ENCODE data around the gene TMEM239.
"Not testable (repeated sequence)": the region's sequence is repeated elsewhere in the genome, so short reads cannot be mapped to it uniquely, and the experiment has no call there.

TMEM239 gene

DNA sequence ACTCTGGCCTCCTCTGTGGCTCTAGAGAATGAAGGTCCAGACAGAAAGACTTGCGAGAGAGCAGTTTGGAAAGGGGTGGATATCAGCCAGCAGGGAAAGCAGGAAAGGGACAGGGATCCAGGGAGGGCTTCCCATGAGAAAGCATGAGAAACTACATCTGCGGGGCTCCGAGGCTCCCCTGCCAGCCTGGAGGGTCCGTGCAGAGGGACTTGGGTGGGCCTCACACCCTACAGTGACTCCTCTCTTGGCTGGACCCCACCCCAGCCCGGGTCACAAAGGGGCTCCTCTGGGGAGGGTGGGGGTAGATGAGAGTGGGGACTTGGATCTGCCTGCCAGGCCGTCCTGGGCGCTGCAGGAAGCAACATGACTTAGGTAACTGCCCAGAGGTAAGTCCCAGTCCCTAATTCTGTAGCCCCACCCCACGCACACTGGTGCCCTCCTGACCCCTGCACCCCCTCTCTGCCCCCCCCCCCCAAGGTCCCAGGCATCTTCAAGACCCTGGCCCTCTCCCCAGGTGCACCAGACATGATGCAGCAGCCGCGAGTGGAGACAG is at the start of gene TMEM239:
Gene TMEM239, plus strand, starts transcription at position 335 of the 553 bp plus-strand sequence. Its CDS starts 191 bp downstream, at position 526.
- peaks cover 5% of the 10 kb centered on the region for H3K4me1 Mint-ChIP-seq (ENCODE audit: low read depth)
- no peaks in the 10 kb centered on the region for H3K36me3 Mint-ChIP-seq (ENCODE audit: low read depth)
- H3K9me3 Mint-ChIP-seq, result peaks cover 5% of the 10 kb centered on the region
- H3K4me3 Mint-ChIP-seq, result no peak within 1 kb of the TSS
- no peak within 1 kb of the TSS for H3K27ac Mint-ChIP-seq
- H3K27me3 Mint-ChIP-seq, result peaks cover 42% of the 10 kb centered on the region

DNA sequence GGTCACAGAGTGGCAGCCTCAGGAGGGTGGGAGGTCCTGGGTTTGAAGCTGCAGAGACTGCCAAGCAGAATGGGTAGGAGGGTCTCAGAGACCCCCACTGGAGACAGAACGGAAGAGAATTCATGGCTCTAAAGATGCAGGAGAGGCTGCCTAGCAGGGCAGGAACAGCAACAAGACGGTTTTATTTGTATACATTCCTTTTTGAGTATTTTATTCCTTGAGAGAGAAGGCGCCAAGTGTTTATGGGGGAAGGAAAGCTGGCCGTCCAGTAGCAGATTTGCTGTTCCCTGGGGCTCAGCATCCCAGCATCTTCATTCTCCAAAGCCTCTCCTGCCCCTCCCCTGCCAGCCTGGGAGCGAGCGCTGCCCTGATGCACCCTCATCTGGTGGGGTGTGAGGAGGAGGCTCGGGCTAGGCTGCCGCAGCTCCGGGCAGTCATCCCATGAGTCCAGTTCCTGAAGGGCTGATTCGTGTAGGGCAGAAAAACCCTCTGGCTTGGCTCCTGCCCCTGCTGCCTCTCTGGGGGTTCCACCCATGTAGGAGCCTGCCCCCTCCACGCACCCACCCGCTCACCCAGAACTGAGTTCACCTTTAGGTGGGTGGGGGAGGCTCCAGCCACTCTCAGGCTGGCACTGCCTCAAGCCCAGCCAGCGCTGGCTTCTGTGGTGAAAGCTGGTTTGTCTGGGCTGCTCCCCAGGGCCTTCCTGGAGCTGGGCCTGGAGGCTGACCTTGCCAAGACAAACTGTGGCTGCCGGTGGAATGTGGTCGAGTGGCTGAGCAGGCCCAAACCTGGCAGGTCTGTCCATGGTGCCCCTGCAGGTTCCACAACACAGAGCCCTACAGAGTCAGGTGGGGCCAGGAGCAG is 48.2 kb upstream of the TMEM239 start:
- Mint-ChIP-seq H3K27me3 (peaks cover 14% of the 10 kb centered on the region), H3K36me3 (ENCODE audit: low read depth) (no peaks in the 10 kb centered on the region), H3K4me3 (no peak overlapping the region), H3K9me3 (no peaks in the 10 kb centered on the region), H3K4me1 (ENCODE audit: low read depth) (peaks cover 4% of the 10 kb centered on the region), H3K27ac (no peak overlapping the region)

DNA sequence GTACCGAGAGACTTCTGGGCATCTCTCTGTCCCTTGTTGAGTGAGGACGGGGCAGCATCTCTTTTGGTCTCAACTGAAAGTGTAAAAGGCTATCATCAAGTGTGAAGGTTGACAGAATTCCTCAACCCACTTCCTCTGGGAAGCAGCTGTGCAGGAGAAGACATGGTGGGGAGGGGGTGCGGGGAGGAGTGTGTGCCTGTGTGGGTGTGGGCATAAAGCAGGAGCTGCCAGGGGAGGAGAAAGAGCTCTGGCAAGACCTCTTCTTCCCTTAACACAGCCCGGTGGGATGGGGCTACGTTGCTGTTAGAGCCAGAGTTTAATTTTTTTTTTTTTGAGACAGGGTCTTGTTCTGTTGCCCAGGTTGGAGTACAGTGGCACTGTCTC is 47.5 kb upstream of the TMEM239 start:
- Mint-ChIP-seq H3K36me3 (ENCODE audit: low read depth) (no peaks in the 10 kb centered on the region), H3K4me1 (ENCODE audit: low read depth) (peaks cover 4% of the 10 kb centered on the region), H3K27me3 (peaks cover 14% of the 10 kb centered on the region), H3K9me3 (no peaks in the 10 kb centered on the region), H3K4me3 (no peak overlapping the region), H3K27ac (no peak overlapping the region)

DNA sequence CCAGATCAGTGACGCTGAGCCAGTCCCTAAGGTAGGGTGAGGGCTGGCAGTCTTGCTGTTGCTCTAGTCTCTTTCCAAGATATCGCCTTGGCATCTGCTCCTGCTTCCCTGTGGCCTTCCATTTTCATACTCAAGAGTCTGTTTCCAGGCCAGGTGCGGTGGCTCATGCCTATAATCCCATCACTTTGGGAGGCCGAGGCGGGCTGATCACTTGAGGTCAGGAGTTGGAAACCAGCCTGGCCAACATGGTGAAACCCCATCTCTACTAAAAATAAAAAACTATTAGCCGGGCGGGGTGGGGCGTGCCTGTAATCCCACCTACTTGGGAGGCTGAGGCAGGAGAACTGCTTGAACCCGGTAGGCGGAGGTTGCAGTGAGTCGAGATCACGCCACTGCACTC is 46.1 kb upstream of the TMEM239 start:
- peaks cover 14% of the 10 kb centered on the region for H3K27me3 Mint-ChIP-seq
- H3K4me3 Mint-ChIP-seq; H3K9me3 Mint-ChIP-seq; H3K27ac Mint-ChIP-seq; H3K36me3 Mint-ChIP-seq (ENCODE audit: low read depth); H3K4me1 Mint-ChIP-seq (ENCODE audit: low read depth): not testable (repeated sequence)

- Mint-ChIP-seq H3K27ac (no peak overlapping the region), H3K9me3 (no peaks in the 10 kb centered on the region), H3K4me3 (no peak overlapping the region), H3K36me3 (ENCODE audit: low read depth) (no peaks in the 10 kb centered on the region), H3K4me1 (ENCODE audit: low read depth) (peaks cover 4% of the 10 kb centered on the region), H3K27me3 (peaks cover 14% of the 10 kb centered on the region)
Measured at GRCh38 chr20:2771631-2772080, 44.5 kb upstream of the TMEM239 start.

DNA sequence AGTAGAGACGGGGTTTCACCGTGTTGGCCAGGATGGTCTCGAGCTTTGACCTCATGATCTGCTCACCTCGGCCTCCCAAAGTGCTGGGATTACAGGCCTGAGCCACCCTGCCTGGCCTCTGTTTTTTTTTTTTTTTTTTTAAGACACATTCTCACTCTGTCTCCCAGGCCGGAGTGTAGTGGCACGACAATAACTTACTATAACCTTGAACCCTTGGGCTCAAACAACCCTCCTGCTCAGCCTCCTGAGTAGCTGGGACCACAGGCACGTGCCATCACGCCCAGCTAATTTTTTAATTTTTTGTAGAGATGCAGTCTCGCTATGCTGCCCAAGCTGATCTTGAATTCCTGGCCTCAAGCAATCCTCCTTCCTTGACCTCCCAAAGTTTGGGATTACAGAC is 42.4 kb upstream of the TMEM239 start:
- Mint-ChIP-seq H3K4me1 (ENCODE audit: low read depth) (peaks cover 4% of the 10 kb centered on the region), H3K27ac (no peak overlapping the region), H3K4me3 (no peak overlapping the region), H3K36me3 (ENCODE audit: low read depth) (no peaks in the 10 kb centered on the region), H3K9me3 (no peaks in the 10 kb centered on the region), H3K27me3 (peaks cover 14% of the 10 kb centered on the region)

DNA sequence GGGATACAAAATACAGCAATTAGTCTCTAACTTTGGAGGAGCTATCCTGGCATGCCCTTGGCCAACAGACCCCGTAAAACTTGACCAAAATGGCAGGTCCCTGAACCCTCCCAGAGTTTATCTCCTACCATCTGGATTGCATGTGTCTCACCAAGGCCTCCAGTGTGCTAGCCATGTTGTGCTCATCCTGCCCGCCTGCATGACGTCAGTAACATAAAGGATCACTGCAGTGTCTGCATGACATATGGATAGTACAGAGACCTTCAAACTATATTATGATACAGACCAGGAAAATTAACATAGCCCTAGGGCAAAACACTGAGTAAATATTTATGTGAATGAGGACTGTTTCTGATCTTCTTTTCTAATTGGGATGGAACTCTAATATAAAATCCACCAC is 41.0 kb upstream of the TMEM239 start:
- Mint-ChIP-seq H3K9me3 (no peaks in the 10 kb centered on the region), H3K27ac (no peak overlapping the region), H3K27me3 (peaks cover 15% of the 10 kb centered on the region), H3K4me3 (no peak overlapping the region), H3K4me1 (ENCODE audit: low read depth) (peaks cover 4% of the 10 kb centered on the region), H3K36me3 (ENCODE audit: low read depth) (no peaks in the 10 kb centered on the region)

- Mint-ChIP-seq H3K9me3 (no peaks in the 10 kb centered on the region), H3K36me3 (ENCODE audit: low read depth) (no peaks in the 10 kb centered on the region), H3K27ac (no peak overlapping the region), H3K4me3 (no peak overlapping the region), H3K4me1 (ENCODE audit: low read depth) (no peaks in the 10 kb centered on the region), H3K27me3 (peaks cover 23% of the 10 kb centered on the region)
Measured at GRCh38 chr20:2778602-2779321, 37.4 kb upstream of the TMEM239 start.

DNA sequence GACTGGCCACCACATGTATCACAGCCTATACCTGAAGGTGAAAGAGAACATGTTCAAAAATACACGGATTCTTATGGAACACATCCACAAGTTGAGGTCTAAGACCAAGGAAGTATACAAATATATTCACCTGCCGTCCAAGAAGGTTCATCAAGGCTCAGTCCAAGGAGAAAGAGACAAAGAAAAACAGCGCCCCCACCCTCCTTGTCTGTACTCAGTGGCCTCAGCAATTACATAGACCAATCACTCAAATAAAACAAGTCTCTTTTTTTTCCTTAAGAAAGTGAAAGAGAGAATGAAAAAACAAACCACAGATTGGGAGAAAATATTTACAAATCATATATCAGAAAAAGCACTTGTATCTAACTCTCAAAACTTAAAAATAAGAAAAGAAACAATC is 35.2 kb upstream of the TMEM239 start:
- Mint-ChIP-seq H3K4me1 (ENCODE audit: low read depth) (no peaks in the 10 kb centered on the region), H3K4me3 (no peak overlapping the region), H3K27me3 (peaks cover 23% of the 10 kb centered on the region), H3K9me3 (no peaks in the 10 kb centered on the region), H3K27ac (no peak overlapping the region), H3K36me3 (ENCODE audit: low read depth) (no peaks in the 10 kb centered on the region)

- Mint-ChIP-seq H3K27me3 (peaks cover 16% of the 10 kb centered on the region), H3K4me3 (no peak overlapping the region), H3K27ac (no peak overlapping the region), H3K36me3 (ENCODE audit: low read depth) (no peaks in the 10 kb centered on the region), H3K4me1 (ENCODE audit: low read depth) (no peaks in the 10 kb centered on the region), H3K9me3 (no peaks in the 10 kb centered on the region)
Measured at GRCh38 chr20:2783908-2784566, 32.1 kb upstream of the TMEM239 start.

GRCh38 chr20:2793471-2793870 is 22.7 kb upstream of the TMEM239 start:
- Mint-ChIP-seq H3K27me3 (peaks cover 12% of the 10 kb centered on the region), H3K36me3 (ENCODE audit: low read depth) (no peaks in the 10 kb centered on the region), H3K9me3 (no peaks in the 10 kb centered on the region), H3K4me1 (ENCODE audit: low read depth) (no peaks in the 10 kb centered on the region), H3K27ac (no peak overlapping the region), H3K4me3 (no peak overlapping the region)

DNA sequence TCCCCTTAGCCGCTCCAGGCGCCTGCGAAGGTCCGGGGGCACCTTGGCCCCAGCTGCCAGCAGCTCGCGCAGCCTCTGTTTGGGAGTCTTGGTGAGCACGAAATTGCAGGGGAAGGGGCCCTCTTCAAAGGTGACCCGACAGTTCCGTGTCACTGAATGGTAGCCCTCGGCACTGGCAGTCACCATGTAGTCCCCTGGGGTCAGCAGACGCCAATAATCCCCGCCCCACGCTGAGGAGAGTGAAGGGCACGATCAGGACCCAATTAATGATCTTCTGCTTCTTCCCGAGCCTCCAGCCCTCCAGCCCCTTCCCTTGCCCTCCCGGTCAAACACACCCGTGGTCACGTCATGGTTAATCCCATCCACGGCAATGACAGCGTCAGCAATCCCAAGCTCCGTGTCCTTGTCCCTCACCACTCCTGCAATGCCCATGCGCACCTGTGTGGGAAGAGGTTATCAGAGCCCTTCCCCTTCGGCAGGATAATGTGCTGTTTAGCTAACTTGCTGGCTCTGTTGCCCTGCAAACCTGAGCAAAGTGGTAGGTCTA is 21.9 kb upstream of the TMEM239 start:
- H3K27ac Mint-ChIP-seq, result no peak overlapping the region
- peaks cover 6% of the 10 kb centered on the region for H3K4me1 Mint-ChIP-seq (ENCODE audit: low read depth)
- H3K36me3 Mint-ChIP-seq (ENCODE audit: low read depth), result no peaks in the 10 kb centered on the region
- no peaks in the 10 kb centered on the region for H3K9me3 Mint-ChIP-seq
- no peak overlapping the region for H3K4me3 Mint-ChIP-seq
- H3K27me3 Mint-ChIP-seq, result peaks cover 19% of the 10 kb centered on the region

- peaks cover 2% of the 10 kb centered on the region for H3K36me3 Mint-ChIP-seq (ENCODE audit: low read depth)
- peaks cover 25% of the 10 kb centered on the region for H3K27me3 Mint-ChIP-seq
- H3K4me1 Mint-ChIP-seq (ENCODE audit: low read depth), result peaks cover 12% of the 10 kb centered on the region
- H3K27ac Mint-ChIP-seq, result no peak overlapping the region
- H3K4me3 Mint-ChIP-seq, result no peak overlapping the region
- H3K9me3 Mint-ChIP-seq, result no peaks in the 10 kb centered on the region
Measured at GRCh38 chr20:2794866-2795447, 21.2 kb upstream of the TMEM239 start.

DNA sequence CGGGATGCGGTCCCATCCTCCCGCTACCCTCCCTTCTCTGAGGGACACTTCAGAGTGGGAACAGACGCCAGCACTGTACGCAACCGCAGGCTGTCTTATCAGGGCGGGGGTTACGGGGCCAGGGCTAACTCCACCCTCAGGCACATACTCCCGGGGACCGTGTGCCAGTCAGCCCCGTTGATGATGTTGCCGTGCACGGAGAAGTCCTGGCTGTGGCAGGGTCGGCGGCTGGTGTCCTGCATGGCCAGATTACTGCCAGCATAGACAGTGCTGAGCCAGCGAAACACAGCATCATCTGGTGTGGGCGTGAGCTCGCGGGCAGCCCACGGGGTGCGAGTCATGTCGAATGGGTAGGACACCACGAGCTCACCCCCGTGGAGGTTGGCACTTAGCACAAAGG is 20.7 kb upstream of the TMEM239 start:
- no peak overlapping the region for H3K27ac Mint-ChIP-seq
- peaks cover 4% of the 10 kb centered on the region for H3K36me3 Mint-ChIP-seq (ENCODE audit: low read depth)
- no peak overlapping the region for H3K4me3 Mint-ChIP-seq
- peaks cover 24% of the 10 kb centered on the region for H3K27me3 Mint-ChIP-seq
- peaks cover 15% of the 10 kb centered on the region for H3K4me1 Mint-ChIP-seq (ENCODE audit: low read depth)
- H3K9me3 Mint-ChIP-seq, result no peaks in the 10 kb centered on the region

Data from stimulated activated naive CD8-positive, alpha-beta T cell treated with anti-CD3 and anti-CD28 coated beads, Interleukin-15, Interleukin-2, amounts not matched to agents 100 ng/mL and 50 ng/mL, for 24 hours (primary cell).